H1 (cell line): Measurements from ENCODE around the gene MS4A6A. TPM values are rescaled to one million over a fixed set of nuclear protein-coding genes. Genes with fewer than 3 reads are reported as not detected.

Experiments used
- CTCF ChIA-PET: fragments of 300-600 bp; sonication (Branson Sonifier 250); formaldehyde crosslinking; loops from one replicate; lab custom pipeline; 2021; ENCODE audit not compliant: partially characterized antibody; lab: Charles Lee
- POLR2A ChIA-PET: fragments of 300-600 bp; sonication (Branson Sonifier 250); formaldehyde crosslinking; loops from one replicate; lab custom pipeline; 2021; ENCODE audit warnings: inconsistent platforms; ENCODE audit not compliant: partially characterized antibody; lab: Charles Lee
- DNase-seq, 2 experiments: peaks; one replicate each; pipeline versions ENCODE4 v3.0.0 to v3.0.0-alpha.2; 2010 to 2022; ENCODE audit warnings: low spot score in 2 of 2, low read depth in 1 of 2, mixed read lengths in 1 of 2
- FAIRE-seq: peaks from 2 replicates; lab custom pipeline; 2011; peaks lifted over from hg19 to GRCh38; lab: Jason Lieb, UNC
- H2AFZ ChIP-seq: 2 replicates; pipeline ENCODE4 v1.8.1; 2012; ENCODE audit warnings: low read length, inconsistent platforms
- H2AK5ac ChIP-seq: 2 replicates; pipeline ENCODE4 v1.6.1; 2013; ENCODE audit warnings: low read depth, low read length
- H2BK120ac ChIP-seq: replicated peaks from 2 replicates; pipeline ENCODE3; 2013; ENCODE audit warnings: low read depth, low read length, inconsistent platforms
- H2BK12ac ChIP-seq: 2 replicates; pipeline ENCODE4 v1.6.1; 2013; ENCODE audit warnings: low read depth, low read length
- H2BK15ac ChIP-seq: 2 replicates; pipeline ENCODE4 v1.6.1; 2013; ENCODE audit warnings: low read length
- H2BK20ac ChIP-seq: 2 replicates; pipeline ENCODE4 v1.6.1; 2013; ENCODE audit warnings: low read length
- H2BK5ac ChIP-seq: 2 replicates; pipeline ENCODE4 v1.6.1; 2013; ENCODE audit warnings: low read depth, low read length
- H3K14ac ChIP-seq: 2 replicates; pipeline ENCODE4 v1.6.1; 2013; ENCODE audit warnings: inconsistent platforms; ENCODE audit not compliant: insufficient read length
- H3K18ac ChIP-seq: 2 replicates; pipeline ENCODE4 v1.6.1; 2013; ENCODE audit warnings: low read length; ENCODE audit errors: extremely low read depth
- H3K23ac ChIP-seq: 2 replicates; pipeline ENCODE4 v1.6.1; 2013; ENCODE audit warnings: inconsistent platforms; ENCODE audit not compliant: insufficient read length
- H3K23me2 ChIP-seq: 2 replicates; pipeline ENCODE4 v1.6.1; 2013; ENCODE audit warnings: low read depth, low read length
- H3K27ac ChIP-seq: 2 replicates; pipeline ENCODE4 v1.6.1; 2011; ENCODE audit warnings: low read depth, low read length, inconsistent platforms
- H3K27me3 ChIP-seq, 4 experiments: replicated peaks in 1 of 4; 1 replicate in 1 of 4; 2 replicates in 3 of 4; pipeline versions ENCODE4 v1.6.1 to v1.8.1; 2011 to 2013; ENCODE audit warnings: low read length in 3 of 4, mild to moderate bottlenecking in 3 of 4, inconsistent platforms in 2 of 4, mixed read lengths in 2 of 4, moderate library complexity in 1 of 4; ENCODE audit not compliant: control insufficient read depth in 3 of 4, insufficient read depth in 3 of 4; ENCODE audit errors: extremely low read depth in 1 of 4
- H3K36me3 ChIP-seq, 4 experiments: 2 replicates each; pipeline versions ENCODE4 v1.6.1 to v1.8.1; 2011 to 2013; ENCODE audit warnings: mild to moderate bottlenecking in 4 of 4, low read length in 3 of 4, moderate library complexity in 2 of 4, control low read depth in 1 of 4, inconsistent platforms in 1 of 4; ENCODE audit not compliant: insufficient read depth in 4 of 4, control insufficient read depth in 2 of 4
- H3K4ac ChIP-seq: replicated peaks from 2 replicates; pipeline ENCODE3; 2013; ENCODE audit warnings: low read length, low read depth, mixed read lengths, inconsistent platforms; ENCODE audit not compliant: insufficient read length
- H3K4me1 ChIP-seq, 4 experiments: replicated peaks in 1 of 4; 1 replicate in 1 of 4; 2 replicates in 3 of 4; pipeline versions ENCODE4 v1.6.1 to v1.8.1; 2011 to 2013; ENCODE audit warnings: low read length in 3 of 4, inconsistent platforms in 2 of 4, mixed read lengths in 1 of 4; ENCODE audit not compliant: insufficient read depth in 4 of 4, control insufficient read depth in 3 of 4
- H3K4me2 ChIP-seq, 2 experiments: 2 replicates each; pipeline versions ENCODE4 v1.6.1 to v1.8.1; 2011 to 2013; ENCODE audit warnings: low read depth in 2 of 2, low read length in 2 of 2, control low read depth in 1 of 2, inconsistent platforms in 1 of 2, mild to moderate bottlenecking in 1 of 2; ENCODE audit not compliant: insufficient read depth in 1 of 2
- H3K4me3 ChIP-seq, 4 experiments: fragments of 200-600, 300-600 bp in 1 of 4; sonication (generic), shearing (Covaris generic), sonication (Bioruptor Twin) in 1 of 4; 2 replicates each; pipeline versions ENCODE4 v1.5.1 to v1.8.1; 2011 to 2016; ENCODE audit warnings: low read length in 4 of 4, low read depth in 3 of 4, control low read depth in 2 of 4, inconsistent platforms in 2 of 4, mild to moderate bottlenecking in 2 of 4, mixed read lengths in 1 of 4, moderate library complexity in 1 of 4; ENCODE audit not compliant: insufficient read depth in 2 of 4; ENCODE audit errors: extremely low read depth in 1 of 4
- H3K56ac ChIP-seq: replicated peaks from 2 replicates; pipeline ENCODE3; 2013; ENCODE audit warnings: low read depth, mild to moderate bottlenecking, mixed read lengths, low read length, inconsistent platforms; ENCODE audit not compliant: insufficient read length
- H3K79me1 ChIP-seq: 2 replicates; pipeline ENCODE4 v1.6.1; 2013; ENCODE audit warnings: low read depth, low read length, control low read depth
- H3K79me2 ChIP-seq, 2 experiments: 2 replicates each; pipeline versions ENCODE4 v1.6.1 to v1.8.1; 2012 to 2013; ENCODE audit warnings: low read length in 2 of 2, mild to moderate bottlenecking in 2 of 2, inconsistent platforms in 1 of 2; ENCODE audit not compliant: insufficient read depth in 2 of 2, control insufficient read depth in 1 of 2
- H3K9ac ChIP-seq, 4 experiments: replicated peaks in 1 of 4; 1 replicate in 1 of 4; 2 replicates in 3 of 4; pipeline versions ENCODE4 v1.6.1 to v1.8.1; 2011 to 2013; ENCODE audit warnings: low read depth in 3 of 4, low read length in 3 of 4, control low read depth in 2 of 4, mild to moderate bottlenecking in 2 of 4, moderate library complexity in 2 of 4, inconsistent platforms in 1 of 4; ENCODE audit errors: extremely low read depth in 1 of 4
- H3K9me3 ChIP-seq, 2 experiments: 2 replicates each; pipeline versions ENCODE4 v1.6.1 to v1.8.1; 2012 to 2013; ENCODE audit warnings: mild to moderate bottlenecking in 2 of 2, moderate library complexity in 2 of 2, control low read depth in 1 of 2, inconsistent platforms in 1 of 2, low read depth in 1 of 2, low read length in 1 of 2, mixed read lengths in 1 of 2; ENCODE audit not compliant: insufficient read depth in 2 of 2
- H4K20me1 ChIP-seq, 2 experiments: replicated peaks in 1 of 2; 2 replicates each; pipeline versions ENCODE3 to v1.8.1; 2011 to 2013; ENCODE audit warnings: inconsistent platforms in 2 of 2, low read length in 2 of 2, mild to moderate bottlenecking in 1 of 2; ENCODE audit not compliant: insufficient read depth in 2 of 2, control insufficient read depth in 1 of 2
- H4K5ac ChIP-seq: 2 replicates; pipeline ENCODE4 v1.6.1; 2013; ENCODE audit warnings: low read length, low read depth, mixed read lengths, inconsistent platforms; ENCODE audit not compliant: insufficient read length
- H4K8ac ChIP-seq: 2 replicates; pipeline ENCODE4 v1.8.0; 2013; ENCODE audit warnings: mild to moderate bottlenecking, moderate library complexity, low read length, inconsistent platforms; ENCODE audit not compliant: insufficient read depth; ENCODE audit errors: extremely low read depth
- H4K91ac ChIP-seq: replicated peaks from 2 replicates; pipeline ENCODE3; 2013; ENCODE audit warnings: low read length, mixed read lengths, inconsistent platforms; ENCODE audit not compliant: insufficient read length
- TBP ChIP-seq: IDR thresholded peaks from 2 replicates; pipeline ENCODE4 v1.6.1; 2011; ENCODE audit warnings: low read depth, low read length, improper control_type of control experiment
- WGBS, 2 experiments: shearing (Covaris generic) in 1 of 2; methylation state at CpG; one replicate each; pipeline versions ENCODE4 v1.1.6 to v1.1.7; 2013 to 2015; ENCODE audit warnings: low lambda C conversion rate in 2 of 2, mixed read lengths in 2 of 2, inconsistent platforms in 1 of 2, low coverage in 1 of 2, missing lambda C conversion rate in 1 of 2; ENCODE audit not compliant: insufficient replicate concordance in 2 of 2, insufficient coverage in 1 of 2, insufficient read length in 1 of 2; ENCODE audit errors: extremely low coverage in 1 of 2, missing lambda C conversion rate in 1 of 2; 5-methylcytosine and 5-hydroxymethylcytosine counted together
- polyA plus RNA-seq, 7 experiments: library from polyadenylated mRNA; depleted of rRNA in 3 of 7; stranded (reverse) in 5 of 7; unstranded in 2 of 7; fragments of >200 nt in 5 of 7; fragments of 200-250 nt in 2 of 7; gene quantifications; 1 replicate in 5 of 7; 2 replicates in 1 of 7; 4 replicates in 1 of 7; pipeline versions ENCODE4 v1.2.1 to v1.2.3, GENCODE V29; 2011 to 2013; ENCODE audit warnings: missing spikeins in 2 of 7, mixed read lengths in 2 of 7
- total RNA-seq: library from RNA; stranded (reverse); fragmentation: NEBNext Ultra II Directional; extraction: Animal tissue kit (Norgen Biotek cat#: 25700); gene quantifications from 2 replicates; pipeline ENCODE4 v1.2.1, GENCODE V29; 2021

MS4A6A gene
- total and polyA plus RNA-seq, 2 of the 8 experiments (the other 6 are each of a cell fraction or from before 2014, with no cell fraction given): not detected

GRCh38 chr11:60131912-60132311 is 51.0 kb downstream of the MS4A6A start:
- Histone ChIP-seq H3K79me2 (no peaks in the 10 kb centered on the region), H3K9me3 (peaks cover 9 to 13% of the 10 kb centered on the region in 2 experiments), H3K27ac (no peak overlapping the region), H2BK5ac (no peak overlapping the region), H2BK15ac (no peak overlapping the region), H3K23me2 (no peaks in the 10 kb centered on the region), H3K4me1 (no peaks in the 10 kb centered on the region), H3K79me1 (no peaks in the 10 kb centered on the region), H4K91ac (no peak overlapping the region), H3K9ac (no peak overlapping the region), H2AFZ (no peak overlapping the region), H2BK120ac (no peak overlapping the region), H3K14ac (no peak overlapping the region), H4K20me1 (no peaks in the 10 kb centered on the region), H3K56ac (no peak overlapping the region), H3K4me3 (no peak overlapping the region), H2BK20ac (no peak overlapping the region), H2BK12ac (no peak overlapping the region), H3K23ac (no peak overlapping the region), H4K5ac (no peak overlapping the region), H3K18ac (no peak overlapping the region), H3K4ac (no peak overlapping the region), H4K8ac (no peak overlapping the region), H3K27me3 (no peaks in the 10 kb centered on the region), H3K36me3 (no peaks in the 10 kb centered on the region), H3K4me2 (no peak overlapping the region), H2AK5ac (no peak overlapping the region)
- POLR2A ChIA-PET: no interaction called here
- CTCF ChIA-PET: interaction anchor here (0.8 to 1.5 kb wide), 3 partner anchors 13 to 309 kb away, joined by 3 read pairs; no protein-coding TSS in a partner anchor
- DNase-seq (no peak), FAIRE-seq (no peak)
- WGBS, 2 experiments: 92% methylated on average over 3 of the region's 3 CpGs; no CpG with 5 or more reads in 1 of the 2 experiments
- no peak for TF ChIP-seq TBP
